SK-N-SH (cell line): Measurements from ENCODE around the gene PYGB.

Experiments
- EP300 ChIP-seq, 2 experiments: IDR thresholded peaks; 2 replicates each; pipeline versions ENCODE4 v1.4.0 to v1.6.1; 2012; ENCODE audit warnings: borderline replicate concordance in 1 of 2, low read depth in 1 of 2, low read length in 1 of 2
- EZH2phosphoT487 ChIP-seq: fragments of 200-600 bp; sonication (generic); IDR thresholded peaks from 2 replicates; pipeline ENCODE4 v1.6.1; 2017; ENCODE audit warnings: low read depth, mixed run types, mild to moderate bottlenecking, antibody characterized with exemption, moderate library complexity, borderline replicate concordance
- JUND ChIP-seq: IDR thresholded peaks from 2 replicates; pipeline ENCODE4 v1.4.0; 2012
- NRF1 ChIP-seq: IDR thresholded peaks from 2 replicates; pipeline ENCODE4 v1.6.1; 2012; ENCODE audit warnings: low read depth, mild to moderate bottlenecking, low read length
- POLR2AphosphoS5 ChIP-seq: IDR thresholded peaks from 2 replicates; pipeline ENCODE4 v1.6.1; 2012; ENCODE audit warnings: low read depth, low read length
- RAD21 ChIP-seq: IDR thresholded peaks from 2 replicates; pipeline ENCODE4 v1.6.1; 2012; ENCODE audit warnings: mild to moderate bottlenecking, low read length
- RCOR1 ChIP-seq: fragments of 150-350 bp; IDR thresholded peaks from 2 replicates; pipeline ENCODE4 v1.6.1; 2017; ENCODE audit warnings: antibody characterized with exemption, low read length
- SIN3A ChIP-seq: IDR thresholded peaks from 2 replicates; pipeline ENCODE4 v1.6.1; 2012; ENCODE audit warnings: low read depth, mild to moderate bottlenecking, low read length, moderate library complexity, borderline replicate concordance
- TEAD4 ChIP-seq: IDR thresholded peaks from 2 replicates; pipeline ENCODE4 v1.4.0; 2012; ENCODE audit warnings: mild to moderate bottlenecking, borderline replicate concordance; ENCODE audit not compliant: insufficient read depth
- YY1 ChIP-seq: IDR thresholded peaks from 2 replicates; pipeline ENCODE4 v1.4.0; 2012; ENCODE audit warnings: low read depth, mild to moderate bottlenecking
- TF ChIP-seq, protein P1 (sequence below): IDR thresholded peaks from 2 replicates; pipeline ENCODE4 v1.4.0; 2012; ENCODE audit warnings: low read depth, borderline replicate concordance
- TF ChIP-seq, protein P2 (sequence below): IDR thresholded peaks from 2 replicates; pipeline ENCODE4 v1.4.0; 2012; ENCODE audit warnings: low read depth, borderline replicate concordance
- TF ChIP-seq, protein P3 (sequence below): fragments of 200-600 bp; sonication (generic); IDR thresholded peaks from 2 replicates; pipeline ENCODE4 v1.6.1; 2017; ENCODE audit warnings: antibody characterized with exemption, mild to moderate bottlenecking, moderate library complexity

DNA sequence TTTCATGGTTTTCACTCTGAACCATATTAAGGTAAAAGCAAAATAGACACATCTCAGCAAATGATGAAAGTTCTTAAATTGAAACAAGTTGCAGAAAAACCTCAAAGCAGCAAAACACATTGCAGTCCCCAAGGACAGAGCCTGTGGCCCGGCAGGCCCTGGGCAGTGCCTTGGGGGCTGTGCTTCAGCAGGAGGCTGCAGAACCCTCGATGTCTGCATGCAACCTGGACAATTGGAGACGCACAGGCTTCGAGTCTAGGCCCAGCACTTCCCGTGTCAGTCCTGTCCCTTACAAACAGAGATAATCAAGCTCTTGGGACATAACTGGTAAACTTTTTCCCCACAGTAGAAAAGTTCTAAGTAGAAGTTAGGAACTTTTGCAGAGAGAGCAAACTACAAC lies 9.2 kb downstream of the PYGB start:
- TF ChIP-seq YY1 (no peak), RCOR1 (no peak), EZH2phosphoT487 (no peak), JUND (no peak), SIN3A (no peak), TEAD4 (no peak), NRF1 (no peak), EP300 (IDR thresholded peaks at IDR 0.05; ENCODE audit: borderline replicate concordance in 1 of 2, low read depth in 1 of 2, low read length in 1 of 2) (no peak), RAD21 (no peak), POLR2AphosphoS5 (no peak)
- TF ChIP-seq, protein P1, sequence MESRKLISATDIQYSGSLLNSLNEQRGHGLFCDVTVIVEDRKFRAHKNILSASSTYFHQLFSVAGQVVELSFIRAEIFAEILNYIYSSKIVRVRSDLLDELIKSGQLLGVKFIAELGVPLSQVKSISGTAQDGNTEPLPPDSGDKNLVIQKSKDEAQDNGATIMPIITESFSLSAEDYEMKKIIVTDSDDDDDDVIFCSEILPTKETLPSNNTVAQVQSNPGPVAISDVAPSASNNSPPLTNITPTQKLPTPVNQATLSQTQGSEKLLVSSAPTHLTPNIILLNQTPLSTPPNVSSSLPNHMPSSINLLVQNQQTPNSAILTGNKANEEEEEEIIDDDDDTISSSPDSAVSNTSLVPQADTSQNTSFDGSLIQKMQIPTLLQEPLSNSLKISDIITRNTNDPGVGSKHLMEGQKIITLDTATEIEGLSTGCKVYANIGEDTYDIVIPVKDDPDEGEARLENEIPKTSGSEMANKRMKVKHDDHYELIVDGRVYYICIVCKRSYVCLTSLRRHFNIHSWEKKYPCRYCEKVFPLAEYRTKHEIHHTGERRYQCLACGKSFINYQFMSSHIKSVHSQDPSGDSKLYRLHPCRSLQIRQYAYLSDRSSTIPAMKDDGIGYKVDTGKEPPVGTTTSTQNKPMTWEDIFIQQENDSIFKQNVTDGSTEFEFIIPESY, result no peak
- TF ChIP-seq, protein P2, sequence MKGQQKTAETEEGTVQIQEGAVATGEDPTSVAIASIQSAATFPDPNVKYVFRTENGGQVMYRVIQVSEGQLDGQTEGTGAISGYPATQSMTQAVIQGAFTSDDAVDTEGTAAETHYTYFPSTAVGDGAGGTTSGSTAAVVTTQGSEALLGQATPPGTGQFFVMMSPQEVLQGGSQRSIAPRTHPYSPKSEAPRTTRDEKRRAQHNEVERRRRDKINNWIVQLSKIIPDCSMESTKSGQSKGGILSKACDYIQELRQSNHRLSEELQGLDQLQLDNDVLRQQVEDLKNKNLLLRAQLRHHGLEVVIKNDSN, result no peak
- TF ChIP-seq, protein P3, sequence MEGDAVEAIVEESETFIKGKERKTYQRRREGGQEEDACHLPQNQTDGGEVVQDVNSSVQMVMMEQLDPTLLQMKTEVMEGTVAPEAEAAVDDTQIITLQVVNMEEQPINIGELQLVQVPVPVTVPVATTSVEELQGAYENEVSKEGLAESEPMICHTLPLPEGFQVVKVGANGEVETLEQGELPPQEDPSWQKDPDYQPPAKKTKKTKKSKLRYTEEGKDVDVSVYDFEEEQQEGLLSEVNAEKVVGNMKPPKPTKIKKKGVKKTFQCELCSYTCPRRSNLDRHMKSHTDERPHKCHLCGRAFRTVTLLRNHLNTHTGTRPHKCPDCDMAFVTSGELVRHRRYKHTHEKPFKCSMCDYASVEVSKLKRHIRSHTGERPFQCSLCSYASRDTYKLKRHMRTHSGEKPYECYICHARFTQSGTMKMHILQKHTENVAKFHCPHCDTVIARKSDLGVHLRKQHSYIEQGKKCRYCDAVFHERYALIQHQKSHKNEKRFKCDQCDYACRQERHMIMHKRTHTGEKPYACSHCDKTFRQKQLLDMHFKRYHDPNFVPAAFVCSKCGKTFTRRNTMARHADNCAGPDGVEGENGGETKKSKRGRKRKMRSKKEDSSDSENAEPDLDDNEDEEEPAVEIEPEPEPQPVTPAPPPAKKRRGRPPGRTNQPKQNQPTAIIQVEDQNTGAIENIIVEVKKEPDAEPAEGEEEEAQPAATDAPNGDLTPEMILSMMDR, result no peak
